ENCODE results near the gene TMEM59L. TPM values are rescaled to one million over a fixed set of nuclear protein-coding genes. Genes with fewer than 3 reads are reported as not detected.

TMEM59L gene
- total and polyA plus RNA-seq, 2 of the 4 experiments (the other 2 are of a cell fraction), result under 0.01 to 5.9 TPM

GRCh38 chr19:18603255-18603957, 9.3 kb upstream of the TMEM59L start:
- Histone ChIP-seq H3K4me3 (ENCODE audit: insufficient read depth, low read depth, low read length) (no peak overlapping the region), H3K9ac (ENCODE audit: low read depth, low read length) (no peak overlapping the region), H2AFZ (replicated peaks; ENCODE audit: low read length, poor library complexity) (peak overlapping the region; percentile 58), H4K5ac (ENCODE audit: low read depth, low read length) (no peak overlapping the region), H2AK5ac (ENCODE audit: low read depth, low read length) (no peak overlapping the region), H3K79me1 (ENCODE audit: low read depth in 1 of 2, low read length in 2 of 2) (no peaks in the 10 kb centered on the region), H4K20me1 (ENCODE audit: insufficient read depth, low read length) (peaks cover 5% of the 10 kb centered on the region; the same call in 1 of the 2 replicates), H3K9me3 (ENCODE audit: control insufficient read depth, insufficient read depth, low read length) (no peaks in the 10 kb centered on the region), H4K8ac (ENCODE audit: low read depth in 2 of 2, low read length in 2 of 2) (no peak overlapping the region), H2BK120ac (ENCODE audit: low read depth, low read length) (no peak overlapping the region), H4K91ac (ENCODE audit: insufficient read depth, low read depth, low read length) (no peak overlapping the region), H3K27ac (ENCODE audit: insufficient read depth, low read length) (no peak overlapping the region), H3K23ac (ENCODE audit: low read depth, low read length) (no peak overlapping the region), H2AK9ac (replicated peaks; ENCODE audit: low read depth, low read length, poor library complexity) (no peak overlapping the region), H3K4me1 (ENCODE audit: control insufficient read depth, insufficient read depth, low read length) (peaks cover 5% of the 10 kb centered on the region; the same call in 1 of the 2 replicates), H2BK5ac (ENCODE audit: low read depth, low read length, poor library complexity, severe bottlenecking) (no peak overlapping the region), H2BK15ac (ENCODE audit: low read depth, low read length) (no peak overlapping the region), H3K27me3 (ENCODE audit: control insufficient read depth, insufficient read depth, low read length) (peaks cover 49% of the 10 kb centered on the region), H3K36me3 (ENCODE audit: control insufficient read depth, insufficient read depth, low read length) (no peaks in the 10 kb centered on the region), H3K9me1 (ENCODE audit: insufficient read depth, low read length) (no peaks in the 10 kb centered on the region), H2BK20ac (ENCODE audit: low read depth, low read length) (no peak overlapping the region), H3K4me2 (ENCODE audit: low read depth, low read length) (no peak overlapping the region), H3K18ac (ENCODE audit: low read depth, low read length) (no peak overlapping the region), H3K4ac (ENCODE audit: low read depth, low read length) (no peak overlapping the region), H3K56ac (ENCODE audit: extremely low read depth, insufficient read depth, low read length) (no peak overlapping the region), H3K14ac (replicated peaks; ENCODE audit: low read depth, low read length) (no peak overlapping the region)
- ChIA-PET CTCF (no interaction called here), POLR2A (ENCODE audit: unreplicated experiment) (no interaction called here)
- intact Hi-C loops (cut with micrococcal nuclease), result no loop called here
- 30% methylated on average over 5 of the region's 32 CpGs; no CpG with 5 or more reads in 1 of the 2 experiments for WGBS, 2 experiments (ENCODE audit: extremely low coverage in 2 of 2, insufficient read length in 1 of 2)
- no peak for TF ChIP-seq RFX5 (IDR thresholded peaks at IDR 0.05; ENCODE audit: low read depth, low read length)
- TF ChIP-seq SMC3 (IDR thresholded peaks at IDR 0.05; ENCODE audit: low read depth, low read length), result no peak
- TF ChIP-seq RAD21 (IDR thresholded peaks at IDR 0.05; ENCODE audit: low read length), result no peak
- TF ChIP-seq MXI1 (IDR thresholded peaks at IDR 0.05; ENCODE audit: borderline replicate concordance, low read depth, low read length), result no peak
- no peak for TF ChIP-seq USF2 (IDR thresholded peaks at IDR 0.05; ENCODE audit: low read depth, low read length)
- no peak for TF ChIP-seq FOS (IDR thresholded peaks at IDR 0.05; ENCODE audit: low read depth, low read length)
- TF ChIP-seq MAZ (IDR thresholded peaks at IDR 0.05; ENCODE audit: borderline replicate concordance, low read depth, low read length), result no peak
- TF ChIP-seq, protein P1, sequence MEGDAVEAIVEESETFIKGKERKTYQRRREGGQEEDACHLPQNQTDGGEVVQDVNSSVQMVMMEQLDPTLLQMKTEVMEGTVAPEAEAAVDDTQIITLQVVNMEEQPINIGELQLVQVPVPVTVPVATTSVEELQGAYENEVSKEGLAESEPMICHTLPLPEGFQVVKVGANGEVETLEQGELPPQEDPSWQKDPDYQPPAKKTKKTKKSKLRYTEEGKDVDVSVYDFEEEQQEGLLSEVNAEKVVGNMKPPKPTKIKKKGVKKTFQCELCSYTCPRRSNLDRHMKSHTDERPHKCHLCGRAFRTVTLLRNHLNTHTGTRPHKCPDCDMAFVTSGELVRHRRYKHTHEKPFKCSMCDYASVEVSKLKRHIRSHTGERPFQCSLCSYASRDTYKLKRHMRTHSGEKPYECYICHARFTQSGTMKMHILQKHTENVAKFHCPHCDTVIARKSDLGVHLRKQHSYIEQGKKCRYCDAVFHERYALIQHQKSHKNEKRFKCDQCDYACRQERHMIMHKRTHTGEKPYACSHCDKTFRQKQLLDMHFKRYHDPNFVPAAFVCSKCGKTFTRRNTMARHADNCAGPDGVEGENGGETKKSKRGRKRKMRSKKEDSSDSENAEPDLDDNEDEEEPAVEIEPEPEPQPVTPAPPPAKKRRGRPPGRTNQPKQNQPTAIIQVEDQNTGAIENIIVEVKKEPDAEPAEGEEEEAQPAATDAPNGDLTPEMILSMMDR (conservative IDR thresholded peaks at IDR 0.05; ENCODE audit: low read depth, low read length), result no peak
- no peak for TF ChIP-seq CEBPB (IDR thresholded peaks at IDR 0.05; ENCODE audit: low read depth, low read length)
- TF ChIP-seq MAFK (IDR thresholded peaks at IDR 0.05; ENCODE audit: low read depth, low read length), result no peak
- no peak for TF ChIP-seq POLR2A (IDR thresholded peaks at IDR 0.05; ENCODE audit: low read depth, low read length)
- TF ChIP-seq CHD1 (IDR thresholded peaks at IDR 0.05; ENCODE audit: low read depth, low read length), result no peak
- no peak for TF ChIP-seq NFE2L2 (IDR thresholded peaks at IDR 0.05; ENCODE audit: low read depth, low read length)
- no peak for TF ChIP-seq RCOR1 (IDR thresholded peaks at IDR 0.05; ENCODE audit: insufficient replicate concordance, low read length)
- no peak for TF ChIP-seq ELK1 (IDR thresholded peaks at IDR 0.05; ENCODE audit: borderline replicate concordance, low read depth, low read length)
- TF ChIP-seq BHLHE40 (IDR thresholded peaks at IDR 0.05; ENCODE audit: low read depth, low read length), result no peak
- DNase-seq (no peak), ATAC-seq (ENCODE audit: low read depth) (peak; percentile 40; the same call in 1 of the 2 replicates)
- dilution Hi-C loops (cut with HindIII; ENCODE audit: low sequenced_read_pairs, unreplicated experiment), result no loop called here
- in situ Hi-C loops (cut with MboI; ENCODE audit: low sequenced_read_pairs), result no loop called here
- no TSS peak for BruUV-seq (replicated peaks)

Measured in IMR-90 (cell line).